A549 treated with DMSO at 1 μM for 4 hours (cell line): Measurements from ENCODE around the gene RANBP3L. TPM values are rescaled to one million over a fixed set of nuclear protein-coding genes. Genes with fewer than 3 reads are reported as not detected.

Experiments used
- total RNA-seq: library from RNA; stranded (reverse); fragments of 200-300 nt; extraction: Qiagen RNA extraction; gene quantifications from 5 replicates; pipeline ENCODE4 v1.2.3, GENCODE V29; 2022; ENCODE audit warnings: low read depth

The RANBP3L gene, protein sequence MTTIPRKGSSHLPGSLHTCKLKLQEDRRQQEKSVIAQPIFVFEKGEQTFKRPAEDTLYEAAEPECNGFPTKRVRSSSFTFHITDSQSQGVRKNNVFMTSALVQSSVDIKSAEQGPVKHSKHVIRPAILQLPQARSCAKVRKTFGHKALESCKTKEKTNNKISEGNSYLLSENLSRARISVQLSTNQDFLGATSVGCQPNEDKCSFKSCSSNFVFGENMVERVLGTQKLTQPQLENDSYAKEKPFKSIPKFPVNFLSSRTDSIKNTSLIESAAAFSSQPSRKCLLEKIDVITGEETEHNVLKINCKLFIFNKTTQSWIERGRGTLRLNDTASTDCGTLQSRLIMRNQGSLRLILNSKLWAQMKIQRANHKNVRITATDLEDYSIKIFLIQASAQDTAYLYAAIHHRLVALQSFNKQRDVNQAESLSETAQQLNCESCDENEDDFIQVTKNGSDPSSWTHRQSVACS
- not detected in 5 replicates for total RNA-seq

DNA sequence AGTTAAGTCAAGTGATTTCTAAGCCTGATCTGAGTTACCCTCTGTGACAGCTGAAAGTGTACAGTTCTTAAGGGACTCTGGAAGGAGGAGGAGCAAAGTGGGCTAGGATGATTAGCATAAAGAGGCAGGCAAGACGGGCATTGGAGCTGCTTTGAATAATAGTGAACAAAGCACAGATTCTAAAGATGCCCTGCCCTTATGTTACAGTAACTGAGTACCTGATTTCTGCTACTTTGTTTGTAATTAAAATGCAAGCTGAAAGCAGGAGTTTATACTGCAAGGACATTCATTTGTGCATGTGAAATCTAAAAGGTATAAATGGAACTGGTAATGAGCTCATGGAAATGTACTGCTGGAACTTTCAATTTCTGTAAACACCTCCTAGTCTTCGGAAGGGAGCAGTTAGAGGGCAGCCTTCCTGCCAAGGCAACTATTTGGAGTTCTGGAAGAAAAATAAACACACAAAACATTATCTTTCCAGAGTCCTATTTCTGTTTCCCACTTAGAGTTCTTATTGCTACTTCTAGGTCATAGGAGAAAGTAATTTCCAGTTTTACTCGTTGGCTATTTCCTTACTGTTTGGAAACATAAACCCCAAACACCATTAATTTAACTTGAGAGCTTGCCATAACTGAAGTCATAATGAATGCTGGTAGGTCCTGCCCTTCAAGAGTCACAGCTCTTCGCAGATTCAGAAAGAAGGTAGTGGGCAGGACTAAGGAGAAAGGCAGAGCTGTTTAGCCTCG, at the start of gene RANBP3L:
TSS of gene RANBP3L (minus strand) at position 45 of the 746 bp plus-strand sequence. CDS start 486 bp downstream, outside the sequence.

DNA sequence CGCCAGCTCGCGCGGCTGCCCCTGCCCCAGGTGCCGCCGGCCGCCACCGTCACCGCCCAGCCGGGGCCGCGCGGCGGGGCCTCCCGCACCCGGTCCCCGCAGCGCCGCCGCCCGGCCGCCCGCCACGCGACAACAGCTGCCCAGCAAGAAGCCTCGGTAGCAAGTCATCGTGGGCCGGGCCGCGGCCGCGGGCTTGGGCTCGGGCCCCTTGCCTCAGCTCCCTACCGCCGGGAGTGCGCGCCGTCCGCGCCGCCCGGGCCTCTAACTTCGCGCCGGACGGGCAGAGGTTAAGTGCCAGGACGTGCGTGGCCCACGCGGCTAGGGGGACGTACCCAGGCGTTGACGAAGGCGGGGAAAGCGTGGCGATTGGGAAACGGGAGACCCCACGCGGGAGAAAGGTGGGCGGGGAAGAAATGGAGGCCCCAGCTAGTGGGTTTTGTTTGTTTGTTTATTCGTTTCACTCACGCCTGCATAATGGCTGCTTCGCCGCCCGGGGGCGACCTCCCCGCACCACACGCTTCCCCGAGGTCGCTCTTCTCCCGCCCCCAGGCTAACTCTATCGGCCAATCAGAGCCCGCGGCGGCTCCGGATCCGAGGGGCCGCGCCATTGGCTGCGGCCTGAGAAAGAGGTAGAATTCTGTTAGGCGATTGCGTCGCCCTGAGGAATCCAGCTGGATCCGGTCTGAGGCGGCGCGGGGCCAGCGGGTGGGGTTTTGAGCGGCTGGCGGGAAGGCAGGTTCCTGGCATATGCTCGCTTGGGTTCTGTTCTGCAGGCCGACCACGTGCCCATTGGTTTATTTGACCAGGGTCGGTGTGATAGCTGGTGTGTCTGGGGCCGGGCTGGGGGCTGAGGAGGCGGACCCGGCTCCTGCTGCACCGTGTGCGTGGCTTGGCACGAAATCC, 59.8 kb downstream of the RANBP3L start, which contains the start of gene NADK2:
TSS of gene NADK2 (minus strand) at position 295 of the 903 bp plus-strand sequence. CDS start at position 168, 127 bp downstream.

Other genes starting within 250 kb of the RANBP3L start
- not detected in 5 replicates for gene UGT3A2, start 235.0 kb downstream of the RANBP3L start, total RNA-seq
- 1.1 to 2.5 TPM (median 2.2 TPM) in 5 replicates for gene LMBRD2, start 150.0 kb downstream of the RANBP3L start, total RNA-seq
- gene SKP2, start 149.8 kb downstream of the RANBP3L start, total RNA-seq: 19.7 to 25.2 TPM (median 24.3 TPM) in 5 replicates
- 11.0 to 13.6 TPM (median 12.9 TPM) in 5 replicates for gene NADK2, start 60.0 kb downstream of the RANBP3L start, total RNA-seq